ENCODE measurements around the gene LPCAT3.
A peak's percentile ranks its signal among the peaks of the same experiment; 100 is the strongest.

The LPCAT3 gene

DNA sequence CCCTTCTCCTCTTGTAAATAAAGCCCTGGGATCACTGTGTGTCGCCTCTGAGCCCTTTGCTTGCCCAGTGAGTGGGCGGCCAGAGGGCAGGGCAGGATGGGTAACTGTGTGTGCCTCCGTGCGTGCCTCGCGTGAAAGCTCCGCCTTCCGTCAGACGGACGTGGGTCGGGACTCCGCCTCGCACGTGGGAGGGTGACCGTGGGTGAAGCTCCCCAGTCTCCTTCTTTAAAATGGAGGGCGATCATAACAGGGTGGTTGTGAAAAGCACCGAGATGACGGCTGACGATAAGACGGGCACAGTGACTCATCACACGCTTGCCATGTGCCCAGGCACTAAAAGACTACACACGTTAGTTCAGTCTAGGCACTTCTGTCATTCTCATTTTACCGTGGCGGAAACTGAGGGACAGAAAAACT is 57.0 kb downstream of the LPCAT3 start (continued):
- TF ChIP-seq ZNF37A (tag by site-specific recombination; IDR thresholded peaks at IDR 0.05) (no peak), ZNF529 (tag by site-specific recombination; IDR thresholded peaks at IDR 0.05; ENCODE audit: insufficient replicate concordance) (no peak), ZBTB7A (tag by site-specific recombination; IDR thresholded peaks at IDR 0.05; ENCODE audit: low read depth) (no peak), RBAK (tag by site-specific recombination; IDR thresholded peaks at IDR 0.05) (no peak), ZNF184 (tag by site-specific recombination; IDR thresholded peaks at IDR 0.05) (peak; percentile 42; the same call in 1 of the 2 replicates), ZNF843 (tag by site-specific recombination; IDR thresholded peaks at IDR 0.05) (no peak), ZNF585B (tag by site-specific recombination; IDR thresholded peaks at IDR 0.05) (no peak), GLI4 (tag by site-specific recombination; IDR thresholded peaks at IDR 0.05) (no peak), ZNF239 (tag by site-specific recombination; IDR thresholded peaks at IDR 0.05) (no peak), ZNF223 (tag by site-specific recombination; IDR thresholded peaks at IDR 0.05) (no peak), ZNF76 (tag by site-specific recombination; IDR thresholded peaks at IDR 0.05; ENCODE audit: borderline replicate concordance, low read depth) (peak; percentile 41; the same call in 1 of the 2 replicates), EGR2 (tag by site-specific recombination; IDR thresholded peaks at IDR 0.05; ENCODE audit: low read depth) (peak; percentile 98), SP3 (tag by site-specific recombination; IDR thresholded peaks at IDR 0.05) (no peak), KLF7 (tag by site-specific recombination; IDR thresholded peaks at IDR 0.05; ENCODE audit: borderline replicate concordance) (no peak), ZNF16 (tag by site-specific recombination; IDR thresholded peaks at IDR 0.05; ENCODE audit: low read depth) (no peak), YY1 (tag by site-specific recombination; IDR thresholded peaks at IDR 0.05) (no peak), ZNF621 (tag by site-specific recombination; IDR thresholded peaks at IDR 0.05) (no peak), ZFHX2 (tag by site-specific recombination; conservative IDR thresholded peaks at IDR 0.05) (peak; percentile 99), ZNF19 (tag by site-specific recombination; IDR thresholded peaks at IDR 0.05; ENCODE audit: low read depth) (no peak), BCL11A (tag by site-specific recombination; IDR thresholded peaks at IDR 0.05; ENCODE audit: low read depth) (peak; percentile 55; the same call in 1 of the 2 replicates), ZNF623 (tag by site-specific recombination; IDR thresholded peaks at IDR 0.05) (no peak), ZNF121 (tag by site-specific recombination; IDR thresholded peaks at IDR 0.05) (no peak), ZBTB8A (tag by site-specific recombination; IDR thresholded peaks at IDR 0.05) (no peak), ZNF830 (tag by site-specific recombination; IDR thresholded peaks at IDR 0.05; ENCODE audit: low read depth) (no peak), ZNF701 (tag by site-specific recombination; IDR thresholded peaks at IDR 0.05) (no peak), ZBTB49 (tag by site-specific recombination; IDR thresholded peaks at IDR 0.05; ENCODE audit: low read depth) (no peak)
- TF ChIP-seq, protein P1, sequence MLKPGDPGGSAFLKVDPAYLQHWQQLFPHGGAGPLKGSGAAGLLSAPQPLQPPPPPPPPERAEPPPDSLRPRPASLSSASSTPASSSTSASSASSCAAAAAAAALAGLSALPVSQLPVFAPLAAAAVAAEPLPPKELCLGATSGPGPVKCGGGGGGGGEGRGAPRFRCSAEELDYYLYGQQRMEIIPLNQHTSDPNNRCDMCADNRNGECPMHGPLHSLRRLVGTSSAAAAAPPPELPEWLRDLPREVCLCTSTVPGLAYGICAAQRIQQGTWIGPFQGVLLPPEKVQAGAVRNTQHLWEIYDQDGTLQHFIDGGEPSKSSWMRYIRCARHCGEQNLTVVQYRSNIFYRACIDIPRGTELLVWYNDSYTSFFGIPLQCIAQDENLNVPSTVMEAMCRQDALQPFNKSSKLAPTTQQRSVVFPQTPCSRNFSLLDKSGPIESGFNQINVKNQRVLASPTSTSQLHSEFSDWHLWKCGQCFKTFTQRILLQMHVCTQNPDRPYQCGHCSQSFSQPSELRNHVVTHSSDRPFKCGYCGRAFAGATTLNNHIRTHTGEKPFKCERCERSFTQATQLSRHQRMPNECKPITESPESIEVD (tag by site-specific recombination; IDR thresholded peaks at IDR 0.05), result no peak
- TF ChIP-seq, protein P2, sequence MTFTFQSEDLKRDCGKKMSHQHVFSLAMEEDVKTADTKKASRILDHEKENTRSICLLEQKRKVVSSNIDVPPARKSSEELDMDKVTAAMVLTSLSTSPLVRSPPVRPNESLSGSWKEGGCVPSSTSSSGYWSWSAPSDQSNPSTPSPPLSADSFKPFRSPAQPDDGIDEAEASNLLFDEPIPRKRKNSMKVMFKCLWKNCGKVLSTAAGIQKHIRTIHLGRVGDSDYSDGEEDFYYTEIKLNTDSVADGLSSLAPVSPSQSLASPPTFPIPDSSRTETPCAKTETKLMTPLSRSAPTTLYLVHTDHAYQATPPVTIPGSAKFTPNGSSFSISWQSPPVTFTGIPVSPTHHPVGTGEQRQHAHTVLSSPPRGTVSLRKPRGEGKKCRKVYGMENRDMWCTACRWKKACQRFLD (tag by site-specific recombination; IDR thresholded peaks at IDR 0.05), result no peak
- TF ChIP-seq, protein P3, sequence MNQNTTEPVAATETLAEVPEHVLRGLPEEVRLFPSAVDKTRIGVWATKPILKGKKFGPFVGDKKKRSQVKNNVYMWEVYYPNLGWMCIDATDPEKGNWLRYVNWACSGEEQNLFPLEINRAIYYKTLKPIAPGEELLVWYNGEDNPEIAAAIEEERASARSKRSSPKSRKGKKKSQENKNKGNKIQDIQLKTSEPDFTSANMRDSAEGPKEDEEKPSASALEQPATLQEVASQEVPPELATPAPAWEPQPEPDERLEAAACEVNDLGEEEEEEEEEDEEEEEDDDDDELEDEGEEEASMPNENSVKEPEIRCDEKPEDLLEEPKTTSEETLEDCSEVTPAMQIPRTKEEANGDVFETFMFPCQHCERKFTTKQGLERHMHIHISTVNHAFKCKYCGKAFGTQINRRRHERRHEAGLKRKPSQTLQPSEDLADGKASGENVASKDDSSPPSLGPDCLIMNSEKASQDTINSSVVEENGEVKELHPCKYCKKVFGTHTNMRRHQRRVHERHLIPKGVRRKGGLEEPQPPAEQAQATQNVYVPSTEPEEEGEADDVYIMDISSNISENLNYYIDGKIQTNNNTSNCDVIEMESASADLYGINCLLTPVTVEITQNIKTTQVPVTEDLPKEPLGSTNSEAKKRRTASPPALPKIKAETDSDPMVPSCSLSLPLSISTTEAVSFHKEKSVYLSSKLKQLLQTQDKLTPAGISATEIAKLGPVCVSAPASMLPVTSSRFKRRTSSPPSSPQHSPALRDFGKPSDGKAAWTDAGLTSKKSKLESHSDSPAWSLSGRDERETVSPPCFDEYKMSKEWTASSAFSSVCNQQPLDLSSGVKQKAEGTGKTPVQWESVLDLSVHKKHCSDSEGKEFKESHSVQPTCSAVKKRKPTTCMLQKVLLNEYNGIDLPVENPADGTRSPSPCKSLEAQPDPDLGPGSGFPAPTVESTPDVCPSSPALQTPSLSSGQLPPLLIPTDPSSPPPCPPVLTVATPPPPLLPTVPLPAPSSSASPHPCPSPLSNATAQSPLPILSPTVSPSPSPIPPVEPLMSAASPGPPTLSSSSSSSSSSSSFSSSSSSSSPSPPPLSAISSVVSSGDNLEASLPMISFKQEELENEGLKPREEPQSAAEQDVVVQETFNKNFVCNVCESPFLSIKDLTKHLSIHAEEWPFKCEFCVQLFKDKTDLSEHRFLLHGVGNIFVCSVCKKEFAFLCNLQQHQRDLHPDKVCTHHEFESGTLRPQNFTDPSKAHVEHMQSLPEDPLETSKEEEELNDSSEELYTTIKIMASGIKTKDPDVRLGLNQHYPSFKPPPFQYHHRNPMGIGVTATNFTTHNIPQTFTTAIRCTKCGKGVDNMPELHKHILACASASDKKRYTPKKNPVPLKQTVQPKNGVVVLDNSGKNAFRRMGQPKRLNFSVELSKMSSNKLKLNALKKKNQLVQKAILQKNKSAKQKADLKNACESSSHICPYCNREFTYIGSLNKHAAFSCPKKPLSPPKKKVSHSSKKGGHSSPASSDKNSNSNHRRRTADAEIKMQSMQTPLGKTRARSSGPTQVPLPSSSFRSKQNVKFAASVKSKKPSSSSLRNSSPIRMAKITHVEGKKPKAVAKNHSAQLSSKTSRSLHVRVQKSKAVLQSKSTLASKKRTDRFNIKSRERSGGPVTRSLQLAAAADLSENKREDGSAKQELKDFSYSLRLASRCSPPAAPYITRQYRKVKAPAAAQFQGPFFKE (tag by site-specific recombination; IDR thresholded peaks at IDR 0.05; ENCODE audit: borderline replicate concordance), result 0 out of 2 replicates have a peak, but pooled peaks have one; percentile 57
- TF ChIP-seq, protein P4, sequence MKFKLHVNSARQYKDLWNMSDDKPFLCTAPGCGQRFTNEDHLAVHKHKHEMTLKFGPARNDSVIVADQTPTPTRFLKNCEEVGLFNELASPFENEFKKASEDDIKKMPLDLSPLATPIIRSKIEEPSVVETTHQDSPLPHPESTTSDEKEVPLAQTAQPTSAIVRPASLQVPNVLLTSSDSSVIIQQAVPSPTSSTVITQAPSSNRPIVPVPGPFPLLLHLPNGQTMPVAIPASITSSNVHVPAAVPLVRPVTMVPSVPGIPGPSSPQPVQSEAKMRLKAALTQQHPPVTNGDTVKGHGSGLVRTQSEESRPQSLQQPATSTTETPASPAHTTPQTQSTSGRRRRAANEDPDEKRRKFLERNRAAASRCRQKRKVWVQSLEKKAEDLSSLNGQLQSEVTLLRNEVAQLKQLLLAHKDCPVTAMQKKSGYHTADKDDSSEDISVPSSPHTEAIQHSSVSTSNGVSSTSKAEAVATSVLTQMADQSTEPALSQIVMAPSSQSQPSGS (tag by site-specific recombination; IDR thresholded peaks at IDR 0.05; ENCODE audit: low read depth), result no peak

All from HEK293 (cell line).